Measurements from ENCODE around the gene DIAPH2.
A peak's percentile ranks its signal among the peaks of the same experiment; 100 is the strongest.

Gene DIAPH2

DNA sequence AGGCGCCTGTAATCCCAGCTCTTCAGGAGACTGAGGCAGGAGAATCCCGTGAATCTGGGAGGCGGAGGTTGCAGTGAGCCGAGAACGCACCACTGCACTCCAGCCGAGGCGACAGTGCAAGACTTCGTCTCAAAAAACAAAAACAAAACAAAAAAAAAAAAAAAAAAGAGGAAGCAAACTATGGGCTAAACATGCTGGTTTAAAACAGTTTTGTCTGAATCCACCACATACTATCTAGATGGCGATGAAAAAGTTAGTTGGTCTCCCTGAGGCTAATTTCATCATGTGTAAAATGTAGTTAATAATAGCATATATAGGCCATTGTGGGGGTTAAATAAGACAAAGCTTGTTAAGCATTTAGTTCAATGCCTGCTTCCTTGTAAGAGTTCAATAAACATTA, 650.2 kb downstream of the DIAPH2 start:
- DNase-seq (ENCODE audit: insufficient read length, low spot score), result no peak
- no peak for FAIRE-seq

GRCh38 chrX:97344724-97345123, 660.1 kb downstream of the DIAPH2 start:
- FAIRE-seq (no peak), DNase-seq (ENCODE audit: insufficient read length, low spot score) (no peak)

- FAIRE-seq, result no peak
- no peak for DNase-seq (ENCODE audit: insufficient read length, low spot score)
Measured at GRCh38 chrX:97358941-97359340, 674.3 kb downstream of the DIAPH2 start.

- no peak for FAIRE-seq
Measured at GRCh38 chrX:97363843-97364242, 679.2 kb downstream of the DIAPH2 start.

GRCh38 chrX:97366237-97366636, 681.6 kb downstream of the DIAPH2 start:
- DNase-seq (ENCODE audit: insufficient read length, low spot score) (no peak), FAIRE-seq (no peak)

More at GRCh38 chrX:97363843-97364242, 679.2 kb downstream of the DIAPH2 start:
- DNase-seq (ENCODE audit: insufficient read length, low spot score), result no peak

- no peak for FAIRE-seq
Measured at GRCh38 chrX:97367125-97367524, 682.5 kb downstream of the DIAPH2 start.

DNA sequence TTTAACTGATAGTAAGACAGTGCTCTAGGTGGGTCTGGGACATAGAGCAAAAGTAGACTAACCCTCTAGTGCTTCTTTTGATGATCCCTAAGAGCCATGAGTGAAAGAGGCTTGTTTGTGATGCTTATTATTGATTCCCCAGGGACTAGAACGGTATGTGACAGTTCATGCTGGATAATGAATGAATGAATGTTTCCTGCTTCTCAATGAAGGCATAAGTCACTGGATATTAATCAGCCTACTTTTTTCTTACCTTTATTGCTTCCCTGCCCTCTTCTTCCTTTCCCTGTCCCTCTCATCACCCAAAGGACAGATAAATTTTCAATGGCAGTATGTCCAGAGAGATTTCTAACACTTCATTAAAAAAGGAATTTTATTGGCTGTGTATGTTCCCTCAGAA, 685.3 kb downstream of the DIAPH2 start:
- no peak for FAIRE-seq

More at GRCh38 chrX:97367125-97367524, 682.5 kb downstream of the DIAPH2 start:
- no peak for DNase-seq (ENCODE audit: insufficient read length, low spot score)

GRCh38 chrX:97372001-97372766, 687.5 kb downstream of the DIAPH2 start:
- FAIRE-seq, result no peak
- no peak for DNase-seq (ENCODE audit: insufficient read length, low spot score)

More for the DNA sequence above, 685.3 kb downstream of the DIAPH2 start:
- DNase-seq (ENCODE audit: insufficient read length, low spot score), result no peak

DNA sequence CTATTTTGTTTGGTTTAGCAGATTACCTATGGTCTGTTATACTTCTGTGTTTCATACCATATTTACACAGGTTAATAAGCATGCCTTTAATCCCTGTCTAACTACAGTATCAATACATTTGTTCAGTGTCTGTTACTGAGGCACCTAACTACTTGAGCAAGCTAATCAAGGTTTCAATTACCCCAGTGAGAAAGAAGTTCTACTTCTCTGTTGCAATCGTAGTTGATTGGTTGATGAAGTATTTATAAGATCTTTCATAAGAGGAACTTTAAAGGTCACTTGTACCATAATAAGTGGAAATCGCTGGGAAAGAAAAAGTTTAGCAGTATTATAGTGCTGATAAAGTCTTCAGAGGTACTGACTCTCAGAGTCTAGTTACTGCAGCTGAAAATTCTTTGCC, 689.6 kb downstream of the DIAPH2 start:
- FAIRE-seq (no peak), DNase-seq (ENCODE audit: insufficient read length, low spot score) (no peak)

GRCh38 chrX:97380200-97380599, 695.6 kb downstream of the DIAPH2 start:
- FAIRE-seq, result no peak
- DNase-seq (ENCODE audit: insufficient read length, low spot score), result no peak

GRCh38 chrX:97384685-97385084, 700.0 kb downstream of the DIAPH2 start:
- DNase-seq (ENCODE audit: insufficient read length, low spot score), result no peak
- no peak for FAIRE-seq

GRCh38 chrX:97387004-97387403, 702.4 kb downstream of the DIAPH2 start:
- no peak for DNase-seq (ENCODE audit: insufficient read length, low spot score)
- FAIRE-seq, result no peak

DNA sequence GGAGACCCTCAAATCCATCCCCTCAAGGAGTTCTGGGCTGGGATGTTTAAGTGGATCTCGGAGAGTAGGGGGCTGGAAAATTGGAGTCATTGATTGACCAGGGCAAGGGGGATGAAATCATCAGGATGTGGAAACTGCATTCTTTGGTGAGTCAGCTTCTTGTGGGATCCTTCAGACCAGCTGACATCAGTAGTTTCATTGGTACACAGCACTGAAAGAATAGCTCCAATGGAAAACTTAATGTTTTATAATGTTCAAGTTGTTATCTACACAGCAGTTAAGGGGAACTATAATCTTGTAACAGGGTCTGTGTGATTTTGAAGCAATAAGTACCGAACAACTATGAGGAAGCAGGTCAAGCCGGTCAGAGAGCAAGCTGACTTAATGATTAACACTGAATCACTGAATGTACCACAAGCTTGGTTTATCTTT, 705.1 kb downstream of the DIAPH2 start:
- FAIRE-seq (no peak), DNase-seq (ENCODE audit: insufficient read length, low spot score) (no peak)

GRCh38 chrX:97397371-97397770, 712.7 kb downstream of the DIAPH2 start:
- FAIRE-seq (no peak), DNase-seq (ENCODE audit: insufficient read length, low spot score) (no peak)

GRCh38 chrX:97398030-97398551, 713.4 kb downstream of the DIAPH2 start:
- no peak for DNase-seq (ENCODE audit: insufficient read length, low spot score)
- no peak for FAIRE-seq

- FAIRE-seq (no peak), DNase-seq (ENCODE audit: insufficient read length, low spot score) (peak; percentile 0)
Measured at GRCh38 chrX:97399400-97399799, 714.8 kb downstream of the DIAPH2 start.

DNA sequence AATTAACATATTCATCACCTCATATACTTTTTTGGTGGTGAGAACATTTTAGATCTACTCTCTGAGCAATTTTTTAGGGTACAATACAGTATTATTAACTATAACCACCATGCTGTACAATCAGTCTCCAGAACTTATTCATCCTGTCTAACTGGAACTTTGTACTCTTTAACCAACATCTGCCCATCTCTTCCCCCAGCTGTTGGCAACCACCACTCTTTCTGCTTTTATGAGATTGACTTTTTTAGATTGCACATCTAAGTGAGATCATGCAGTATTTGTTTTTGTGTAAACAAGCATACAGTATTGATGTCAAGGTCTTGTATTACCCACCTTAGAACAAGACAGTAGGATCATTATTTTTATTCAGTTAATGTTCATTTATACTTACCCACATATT, 715.9 kb downstream of the DIAPH2 start:
- DNase-seq (ENCODE audit: insufficient read length, low spot score) (no peak), FAIRE-seq (no peak)

- DNase-seq (ENCODE audit: insufficient read length, low spot score) (no peak), FAIRE-seq (no peak)
Measured at GRCh38 chrX:97401154-97401553, 716.5 kb downstream of the DIAPH2 start.

DNA sequence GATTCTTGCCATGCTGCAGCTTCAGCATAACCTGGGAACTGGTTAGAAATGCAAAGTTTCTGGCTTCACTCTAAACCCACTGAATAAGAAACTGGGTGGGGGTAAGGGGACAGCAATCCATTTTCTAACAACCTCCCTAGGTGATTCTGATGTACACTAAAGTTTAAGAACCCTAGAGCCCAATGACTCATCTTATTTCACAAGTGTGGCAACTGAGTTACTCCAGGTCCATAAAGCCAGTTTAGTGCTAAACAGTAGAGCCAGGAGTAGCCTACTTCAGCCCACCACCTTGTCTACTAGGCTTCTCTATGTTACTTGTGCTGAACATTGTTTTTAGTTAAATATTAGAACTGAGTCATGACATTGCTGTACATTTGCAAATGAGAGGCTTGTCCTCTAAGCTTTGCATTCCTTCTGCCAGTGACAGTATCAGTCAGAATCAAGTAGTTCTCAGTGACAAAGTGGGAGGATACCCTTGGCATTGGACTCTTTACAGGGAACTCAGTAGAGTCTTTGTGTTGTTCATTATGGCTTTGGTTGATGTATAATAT, 717.0 kb downstream of the DIAPH2 start:
- no peak for FAIRE-seq

DNA sequence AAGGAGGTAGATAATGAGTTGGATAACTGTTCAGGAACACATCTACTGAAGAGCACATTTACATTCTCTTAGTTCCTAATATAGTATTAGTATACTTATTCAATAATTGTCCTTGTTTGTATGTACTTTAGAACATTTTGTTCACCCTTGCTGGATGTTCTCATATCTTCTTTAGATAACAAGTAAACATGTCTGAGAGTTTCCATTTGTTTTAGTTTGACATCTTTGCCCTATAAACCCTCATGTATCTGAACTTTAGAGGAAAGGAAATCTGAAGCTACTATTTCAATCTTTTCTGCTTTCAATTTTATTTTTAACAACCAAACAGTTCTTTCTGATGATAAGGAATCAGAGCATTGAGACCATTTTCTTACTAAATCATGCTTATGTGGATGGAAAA, 717.7 kb downstream of the DIAPH2 start:
- FAIRE-seq, result no peak
- no peak for DNase-seq (ENCODE audit: insufficient read length, low spot score)

More for the DNA sequence above, 717.0 kb downstream of the DIAPH2 start:
- no peak for DNase-seq (ENCODE audit: insufficient read length, low spot score)

DNA sequence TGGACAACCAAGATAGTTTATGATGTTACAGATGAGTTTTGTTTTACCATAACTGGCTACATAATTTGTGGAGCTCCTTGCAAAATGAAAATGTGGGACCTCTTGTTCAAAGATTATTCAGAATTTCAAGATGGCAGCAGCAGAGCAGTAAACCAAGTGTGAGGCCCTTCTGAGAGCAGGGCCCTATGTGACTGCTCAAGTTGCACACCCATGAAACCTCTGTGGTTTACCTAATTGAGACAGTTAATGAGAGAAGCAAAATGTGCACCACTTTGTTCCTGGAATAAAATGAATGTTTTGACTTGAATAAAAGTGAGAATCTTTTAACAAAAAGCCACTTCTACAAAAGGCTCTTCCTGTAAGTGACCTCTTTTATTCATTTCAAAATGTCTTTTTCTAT, 718.3 kb downstream of the DIAPH2 start:
- no peak for DNase-seq (ENCODE audit: insufficient read length, low spot score)
- no peak for FAIRE-seq

DNA sequence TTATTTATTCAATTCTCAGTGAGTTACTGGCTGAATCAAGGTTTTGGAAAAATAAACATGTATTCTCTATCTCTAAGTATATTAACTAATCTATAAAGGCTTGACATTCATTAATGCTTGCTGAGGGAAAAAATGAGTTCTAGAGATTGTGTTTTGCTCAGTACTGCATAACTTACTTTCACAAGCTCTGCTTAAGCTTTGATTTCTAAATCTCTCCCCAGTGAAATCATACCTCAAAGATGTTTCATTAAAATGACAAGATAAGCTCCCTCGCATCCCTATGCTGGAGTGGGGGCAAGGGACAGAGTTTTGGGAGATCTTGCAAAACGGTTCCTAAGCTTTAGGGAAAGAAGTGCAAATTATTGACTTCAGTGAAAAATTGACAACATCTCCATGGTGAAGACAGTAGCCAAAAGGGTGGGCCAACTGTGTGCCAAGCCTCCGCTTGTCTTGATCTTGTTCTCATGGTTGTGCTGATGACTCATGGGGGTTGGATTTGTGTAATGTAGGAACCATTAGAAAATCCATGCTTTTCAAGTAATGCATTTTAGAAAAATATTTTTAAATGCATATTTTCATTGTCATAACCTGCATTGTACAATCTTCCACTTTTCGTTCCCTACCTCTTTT, 720.5 kb downstream of the DIAPH2 start:
- FAIRE-seq (no peak), DNase-seq (ENCODE audit: insufficient read length, low spot score) (no peak)
